MM.1S (cell line): ENCODE results near the gene MTA2.
"Not testable (repeated sequence)": the region's sequence is repeated elsewhere in the genome, so short reads cannot be mapped to it uniquely, and the experiment has no call there.

Experiments
- DNase-seq: peaks from one replicate; pipeline ENCODE4 v3.0.0-alpha.2; 2015
- H2AFZ ChIP-seq: fragments of 300-600 bp; sonication (generic); 2 replicates; pipeline ENCODE4 v1.6.0; 2016; ENCODE audit warnings: antibody characterized with exemption, low read length
- H3F3A ChIP-seq: fragments of 300-600 bp; sonication (generic); 2 replicates; pipeline ENCODE4 v1.6.1; 2016; ENCODE audit warnings: mild to moderate bottlenecking, antibody characterized with exemption, low read length, moderate library complexity, mixed read lengths; ENCODE audit not compliant: insufficient read depth
- H3K27ac ChIP-seq: fragments of 300-600 bp; sonication (generic); 2 replicates; pipeline ENCODE4 v1.5.1; 2016; ENCODE audit warnings: mild to moderate bottlenecking, low read length
- H3K27me3 ChIP-seq: fragments of 300-600 bp; sonication (generic); replicated peaks from 2 replicates; pipeline ENCODE4 v1.6.0; 2016; ENCODE audit warnings: low read length; ENCODE audit not compliant: insufficient read depth
- H3K36me3 ChIP-seq: fragments of 300-600 bp; sonication (generic); replicated peaks from 2 replicates; pipeline ENCODE4 v1.6.1; 2016; ENCODE audit warnings: mild to moderate bottlenecking, low read length, mixed read lengths; ENCODE audit not compliant: insufficient read depth
- H3K4me1 ChIP-seq: fragments of 300-600 bp; sonication (generic); 2 replicates; pipeline ENCODE4 v1.6.1; 2016; ENCODE audit warnings: low read length, mixed read lengths
- H3K4me2 ChIP-seq: fragments of 300-600 bp; sonication (generic); 2 replicates; pipeline ENCODE4 v1.6.0; 2016; ENCODE audit warnings: low read depth, low read length
- H3K4me3 ChIP-seq: fragments of 300-600 bp; sonication (generic); 2 replicates; pipeline ENCODE4 v1.5.1; 2016; ENCODE audit warnings: low read length, mixed read lengths
- H3K79me2 ChIP-seq: fragments of 300-600 bp; sonication (generic); 2 replicates; pipeline ENCODE4 v1.6.1; 2016; ENCODE audit warnings: mixed run types, low read length, mixed read lengths
- H3K9ac ChIP-seq: fragments of 300-600 bp; sonication (generic); 2 replicates; pipeline ENCODE4 v1.6.1; 2016; ENCODE audit warnings: low read length, mixed read lengths
- H3K9me2 ChIP-seq: fragments of 300-600 bp; sonication (generic); replicated peaks from 2 replicates; pipeline ENCODE4 v1.6.1; 2016; ENCODE audit warnings: mild to moderate bottlenecking, low read length, mixed read lengths; ENCODE audit not compliant: insufficient read depth
- H3K9me3 ChIP-seq: fragments of 300-600 bp; sonication (generic); replicated peaks from 2 replicates; pipeline ENCODE4 v1.6.1; 2016; ENCODE audit warnings: mild to moderate bottlenecking, low read length, mixed read lengths; ENCODE audit not compliant: insufficient read depth
- H4K20me1 ChIP-seq: fragments of 300-600 bp; sonication (generic); 2 replicates; pipeline ENCODE4 v1.6.1; 2016; ENCODE audit warnings: mild to moderate bottlenecking, low read length, moderate library complexity, mixed read lengths; ENCODE audit not compliant: insufficient read depth
- EZH2 ChIP-seq: fragments of 300-600 bp; sonication (generic); optimal IDR thresholded peaks from 2 replicates; pipeline ENCODE3; 2017; ENCODE audit warnings: low read depth, mild to moderate bottlenecking, antibody characterized with exemption, low read length, mixed read lengths
- EZH2phosphoT487 ChIP-seq: fragments of 300-600 bp; sonication (generic); IDR thresholded peaks from 2 replicates; pipeline ENCODE4 v1.6.1; 2018; ENCODE audit warnings: antibody characterized with exemption, low read length
- TF ChIP-seq, protein P1 (sequence below): fragments of 300-600 bp; sonication (generic); IDR thresholded peaks from 2 replicates; pipeline ENCODE4 v1.5.1; 2016; ENCODE audit warnings: antibody characterized with exemption, low read length, mixed read lengths

The MTA2 gene

DNA sequence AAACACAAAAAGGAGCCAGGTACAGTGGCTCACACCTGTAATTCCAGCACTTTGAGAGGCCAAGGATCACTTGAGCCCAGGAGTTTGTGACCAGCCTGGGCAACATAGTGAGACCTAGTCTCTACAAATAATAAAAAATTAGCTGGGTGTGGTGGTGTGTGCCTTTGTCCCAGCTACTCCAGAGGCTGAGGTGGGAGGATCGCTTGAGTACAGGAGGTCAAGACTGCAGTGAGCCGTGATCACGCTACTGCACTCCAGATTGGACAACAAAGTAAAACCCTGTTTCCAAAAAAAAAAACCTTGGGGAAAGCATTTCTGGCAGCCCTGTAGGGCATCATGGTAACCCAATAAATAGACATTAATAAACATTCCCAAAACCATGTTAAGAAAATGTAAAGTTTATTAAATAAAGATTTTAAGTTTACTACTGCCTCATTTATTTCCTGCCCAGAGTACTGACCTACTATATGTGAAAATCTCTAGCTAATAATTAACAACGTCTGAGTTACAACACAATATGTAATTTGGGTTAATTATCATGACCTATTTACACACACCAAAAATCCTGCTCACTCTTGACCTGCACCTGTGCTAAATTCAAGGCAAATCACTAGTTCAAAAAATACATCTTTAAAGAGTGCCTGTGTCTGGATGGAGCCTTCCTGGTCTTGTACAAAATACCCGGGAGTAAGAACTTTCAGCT is 36.4 kb downstream of the MTA2 start:
- Histone ChIP-seq H3K9me3 (no peaks in the 10 kb centered on the region), H3K36me3 (peaks cover 20% of the 10 kb centered on the region), H3K4me2 (no peak overlapping the region), H3K9ac (no peak overlapping the region), H3K79me2 (peaks cover 85% of the 10 kb centered on the region), H3K9me2 (no peaks in the 10 kb centered on the region), H2AFZ (no peak overlapping the region), H3F3A (peaks cover 19% of the 10 kb centered on the region), H4K20me1 (0 out of 2 replicates have a peak, but pooled peaks cover 5% of the 10 kb centered on the region), H3K4me3 (no peak overlapping the region), H3K27ac (no peak overlapping the region), H3K27me3 (no peaks in the 10 kb centered on the region), H3K4me1 (0 out of 2 replicates have a peak, but pooled peaks cover 2% of the 10 kb centered on the region)
- no peak for DNase-seq
- TF ChIP-seq, protein P1, sequence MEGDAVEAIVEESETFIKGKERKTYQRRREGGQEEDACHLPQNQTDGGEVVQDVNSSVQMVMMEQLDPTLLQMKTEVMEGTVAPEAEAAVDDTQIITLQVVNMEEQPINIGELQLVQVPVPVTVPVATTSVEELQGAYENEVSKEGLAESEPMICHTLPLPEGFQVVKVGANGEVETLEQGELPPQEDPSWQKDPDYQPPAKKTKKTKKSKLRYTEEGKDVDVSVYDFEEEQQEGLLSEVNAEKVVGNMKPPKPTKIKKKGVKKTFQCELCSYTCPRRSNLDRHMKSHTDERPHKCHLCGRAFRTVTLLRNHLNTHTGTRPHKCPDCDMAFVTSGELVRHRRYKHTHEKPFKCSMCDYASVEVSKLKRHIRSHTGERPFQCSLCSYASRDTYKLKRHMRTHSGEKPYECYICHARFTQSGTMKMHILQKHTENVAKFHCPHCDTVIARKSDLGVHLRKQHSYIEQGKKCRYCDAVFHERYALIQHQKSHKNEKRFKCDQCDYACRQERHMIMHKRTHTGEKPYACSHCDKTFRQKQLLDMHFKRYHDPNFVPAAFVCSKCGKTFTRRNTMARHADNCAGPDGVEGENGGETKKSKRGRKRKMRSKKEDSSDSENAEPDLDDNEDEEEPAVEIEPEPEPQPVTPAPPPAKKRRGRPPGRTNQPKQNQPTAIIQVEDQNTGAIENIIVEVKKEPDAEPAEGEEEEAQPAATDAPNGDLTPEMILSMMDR: no peak
- no peak for TF ChIP-seq EZH2
- TF ChIP-seq EZH2phosphoT487: no peak

DNA sequence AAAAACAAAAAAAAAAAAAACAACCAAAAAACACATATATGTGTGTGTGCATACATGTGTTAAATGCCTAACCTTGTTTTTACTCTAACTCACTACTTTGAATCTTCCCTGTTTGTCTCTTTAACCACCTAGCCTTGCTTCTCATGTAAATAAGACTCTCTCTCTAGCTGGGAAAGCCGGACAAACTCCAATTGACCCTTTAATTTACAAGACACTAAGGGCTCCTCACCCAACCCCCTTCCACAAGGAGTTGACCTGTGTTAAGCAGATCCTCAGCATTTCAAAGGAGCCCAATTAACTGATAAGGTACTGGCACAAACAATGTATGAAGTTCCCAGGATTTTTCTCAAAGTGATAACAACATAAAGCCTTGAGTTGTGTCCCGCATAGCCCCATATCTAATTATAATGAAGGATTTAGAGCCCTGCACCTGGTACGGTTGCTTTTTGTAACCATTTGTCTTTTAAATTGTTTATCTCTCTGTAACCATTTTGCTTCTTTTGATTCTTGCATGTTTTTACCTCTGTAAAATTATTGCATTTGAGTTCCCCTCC is 39.9 kb downstream of the MTA2 start:
- not testable (repeated sequence) for H3K27me3 ChIP-seq, H3K9me3 ChIP-seq, H3K9me2 ChIP-seq, H2AFZ ChIP-seq, H3K4me3 ChIP-seq, H3K27ac ChIP-seq, H3K4me2 ChIP-seq, DNase-seq, H4K20me1 ChIP-seq, H3K9ac ChIP-seq
- Histone ChIP-seq H3K36me3 (peaks cover 12% of the 10 kb centered on the region), H3F3A (peaks cover 51% of the 10 kb centered on the region), H3K79me2 (peaks cover 65% of the 10 kb centered on the region), H3K4me1 (peaks cover 37% of the 10 kb centered on the region)

DNA sequence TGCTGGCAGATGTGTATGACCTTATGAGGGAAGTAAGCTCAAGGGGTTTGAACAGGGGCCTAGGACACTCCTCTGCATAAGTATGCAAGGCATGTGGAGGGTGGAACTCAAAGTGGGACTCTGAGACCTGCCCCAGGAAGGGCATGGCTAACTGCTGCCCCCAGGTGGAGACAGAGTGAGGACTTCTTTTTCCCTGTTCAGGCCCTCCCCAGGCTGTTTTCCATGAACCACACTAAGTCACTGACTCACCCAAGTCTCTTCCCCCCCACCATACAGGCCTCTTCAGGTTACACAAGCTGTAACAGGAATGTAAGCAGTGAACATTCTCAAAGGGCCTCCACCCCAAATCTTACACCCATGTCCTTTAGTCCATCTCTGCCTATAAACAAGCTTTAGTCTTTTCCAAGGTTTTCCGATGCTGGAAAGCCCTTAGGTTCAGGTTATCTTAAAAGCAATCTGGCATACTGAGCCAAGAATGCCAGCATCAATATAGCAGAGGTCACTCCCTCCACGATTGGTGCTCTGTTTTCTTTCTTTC is 41.0 kb downstream of the MTA2 start:
- DNase-seq: peak; percentile 63
- Histone ChIP-seq H4K20me1 (0 out of 2 replicates have a peak, but pooled peaks cover 5% of the 10 kb centered on the region), H3K4me1 (peaks cover 48% of the 10 kb centered on the region), H3K4me2 (no peak overlapping the region), H3K27me3 (no peaks in the 10 kb centered on the region), H3K9me3 (no peaks in the 10 kb centered on the region), H3K9ac (no peak overlapping the region), H3K36me3 (peaks cover 10% of the 10 kb centered on the region), H3K79me2 (peaks cover 54% of the 10 kb centered on the region), H3K27ac (peak overlapping the region; percentile 6; the same call in 1 of the 2 replicates), H2AFZ (no peak overlapping the region), H3K9me2 (no peaks in the 10 kb centered on the region), H3F3A (peaks cover 62% of the 10 kb centered on the region), H3K4me3 (no peak overlapping the region)
- TF ChIP-seq EZH2phosphoT487 (no peak), EZH2 (no peak)
- TF ChIP-seq, protein P1: peak; percentile 74

DNA sequence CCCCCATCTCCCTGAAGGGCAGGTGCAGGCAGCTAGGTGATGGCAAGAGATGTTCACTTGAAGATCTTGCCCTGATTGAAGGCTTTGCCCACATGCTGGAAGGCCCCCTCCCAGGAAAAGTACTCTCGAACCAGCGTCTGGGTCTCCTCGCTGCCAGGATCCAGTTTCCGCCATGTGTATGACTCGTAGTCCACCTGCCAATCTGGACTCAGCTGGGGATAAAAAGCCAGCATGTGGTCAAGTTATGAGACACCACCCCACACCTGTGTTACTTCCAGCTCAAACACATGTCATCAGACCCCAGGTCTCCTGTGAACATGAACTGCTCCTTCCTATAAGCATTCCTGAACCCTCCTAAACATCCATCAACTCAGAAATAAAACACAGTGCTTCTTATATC is 42.0 kb downstream of the MTA2 start:
- H3K9ac ChIP-seq, H3K9me2 ChIP-seq, H3K9me3 ChIP-seq, H3K4me3 ChIP-seq, DNase-seq, H3K27me3 ChIP-seq, H2AFZ ChIP-seq, H4K20me1 ChIP-seq, H3K4me2 ChIP-seq, H3K36me3 ChIP-seq: not testable (repeated sequence)
- H3K79me2 ChIP-seq: peaks cover 45% of the 10 kb centered on the region
- peaks cover 69% of the 10 kb centered on the region for H3F3A ChIP-seq
- H3K27ac ChIP-seq: peak overlapping the region; percentile 99; the same call in 1 of the 2 replicates
- H3K4me1 ChIP-seq: peaks cover 57% of the 10 kb centered on the region
